Urinary bladder (tissue), 4 donors: ENCODE data around the gene SVIL. TPM values are rescaled to one million over a fixed set of nuclear protein-coding genes. Genes with fewer than 3 reads are reported as not detected.
"Not testable (repeated sequence)": the region's sequence is repeated elsewhere in the genome, so short reads cannot be mapped to it uniquely, and the experiment has no call there.

Experiments used
- DNase-seq: peaks from one replicate; pipeline ENCODE4 v3.0.0-alpha.2; 2015; ENCODE audit errors: extremely low spot score
- H3K27ac ChIP-seq: one replicate; pipeline ENCODE4 v1.5.1; 2013; ENCODE audit warnings: low read depth, mild to moderate bottlenecking, moderate library complexity
- H3K36me3 ChIP-seq: one replicate; pipeline ENCODE4 v1.6.1; 2013; ENCODE audit warnings: mild to moderate bottlenecking, moderate library complexity; ENCODE audit not compliant: insufficient read depth
- H3K4me1 ChIP-seq: one replicate; pipeline ENCODE4 v1.6.1; 2013; ENCODE audit warnings: mild to moderate bottlenecking, moderate library complexity; ENCODE audit not compliant: insufficient read depth
- H3K4me3 ChIP-seq: one replicate; pipeline ENCODE4 v1.5.1; 2013; ENCODE audit warnings: low read depth, low read length
- WGBS: extraction: QIAGEN DNeasy Blood & Tissue Kit; methylation state at CpG from one replicate; pipeline ENCODE4 v1.1.7; 2013; 5-methylcytosine and 5-hydroxymethylcytosine counted together
- polyA plus RNA-seq: library from polyadenylated mRNA; stranded (reverse); fragments of 200-250 nt; gene quantifications from one replicate; pipeline ENCODE4 v1.2.3, GENCODE V29; 2013
- total RNA-seq: library from RNA; depleted of rRNA; stranded (reverse); fragments of >200 nt; gene quantifications from one replicate; pipeline ENCODE4 v1.2.3, GENCODE V29; 2014
- donor health status: healthy with polysubstance abuse.
- donor health status: healthy.

The SVIL gene
- total and polyA plus RNA-seq, 2 donors, result 176 to 552 TPM

DNA sequence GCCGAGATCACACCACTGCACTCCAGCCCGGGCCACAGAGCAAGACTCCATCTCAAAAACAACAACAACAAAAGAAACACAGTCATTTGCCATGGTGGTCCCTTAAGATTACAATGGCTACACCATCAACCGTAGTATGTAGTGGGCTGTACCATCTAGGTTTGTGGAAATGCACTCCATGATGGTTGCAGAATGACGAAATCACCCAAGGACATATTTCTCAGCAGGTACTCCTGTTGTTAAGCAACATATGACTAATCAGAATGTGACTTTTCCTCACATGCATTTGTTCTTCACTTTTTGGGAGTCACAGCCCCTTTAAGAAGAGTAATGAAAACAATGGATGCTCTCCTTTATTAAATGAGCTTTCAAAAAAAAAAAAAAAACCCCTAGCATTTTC lies 11.0 kb downstream of the SVIL start:
- H3K36me3 ChIP-seq, result no peaks in the 10 kb centered on the region
- 91% methylated on average over 4 of the region's 4 CpGs for WGBS
- DNase-seq, result no peak
- H3K4me1 ChIP-seq, result no peaks in the 10 kb centered on the region
- H3K27ac ChIP-seq, result no peak overlapping the region
- no peak overlapping the region for H3K4me3 ChIP-seq

DNA sequence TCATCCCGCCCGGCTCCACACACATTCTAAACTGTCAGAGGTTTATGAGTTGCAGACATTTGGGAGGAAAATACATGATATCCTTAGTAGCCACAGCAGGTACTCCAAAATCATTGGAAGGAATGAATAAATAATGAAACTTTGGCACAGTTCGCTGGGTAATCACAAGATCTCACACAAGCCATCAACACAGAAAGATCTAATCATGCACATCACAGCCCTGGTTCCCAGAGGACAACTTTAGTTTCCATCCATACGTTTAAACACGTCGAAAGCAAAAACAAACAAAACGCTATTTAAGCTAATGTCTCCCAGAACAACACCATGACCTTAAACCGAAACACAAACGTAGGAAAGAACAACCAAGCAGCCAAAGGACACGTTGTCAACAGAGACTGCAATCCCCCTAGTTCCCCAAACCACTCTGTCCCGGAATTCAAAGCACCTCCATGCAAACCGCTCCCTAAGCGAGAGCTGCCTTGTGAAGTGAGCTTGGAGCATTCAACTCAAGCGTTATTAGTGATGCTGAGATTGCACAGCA lies 12.3 kb downstream of the SVIL start:
- Histone ChIP-seq H3K4me1 (no peaks in the 10 kb centered on the region), H3K27ac (no peak overlapping the region), H3K36me3 (no peaks in the 10 kb centered on the region), H3K4me3 (no peak overlapping the region)
- 51% methylated on average over 14 of the region's 14 CpGs for WGBS
- no peak for DNase-seq

DNA sequence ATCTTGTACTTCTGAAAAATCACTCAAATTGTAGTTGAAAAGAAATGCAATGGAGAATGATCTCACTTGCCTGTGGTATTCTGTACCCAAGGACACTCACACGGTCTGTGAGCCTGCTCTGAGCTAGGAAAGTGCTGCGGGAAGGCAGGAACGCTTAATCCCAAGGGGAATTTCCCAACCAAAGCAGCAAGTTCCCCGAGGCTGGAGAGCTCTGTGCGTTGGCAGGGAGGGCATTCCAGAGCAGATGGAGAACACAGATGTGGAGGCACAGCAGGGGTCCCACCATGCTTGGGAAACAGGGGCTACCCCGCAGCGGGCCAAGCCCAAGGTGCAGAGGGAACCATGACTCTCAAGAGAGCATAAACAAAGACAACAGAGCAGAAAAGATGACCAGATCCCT lies 13.6 kb downstream of the SVIL start:
- H3K4me1 ChIP-seq, result no peaks in the 10 kb centered on the region
- DNase-seq, result no peak
- 64% methylated on average over 7 of the region's 7 CpGs for WGBS

GRCh38 chr10:29620112-29620690 lies 14.6 kb downstream of the SVIL start:
- WGBS, result 67% methylated on average over 5 of the region's 5 CpGs
- no peaks in the 10 kb centered on the region for H3K4me1 ChIP-seq
- DNase-seq, result no peak
- H3K36me3 ChIP-seq, result no peaks in the 10 kb centered on the region
- no peak overlapping the region for H3K4me3 ChIP-seq
- H3K27ac ChIP-seq, result no peak overlapping the region

More for the DNA sequence above, 13.6 kb downstream of the SVIL start:
- Histone ChIP-seq H3K27ac (no peak overlapping the region), H3K4me3 (no peak overlapping the region), H3K36me3 (no peaks in the 10 kb centered on the region)

DNA sequence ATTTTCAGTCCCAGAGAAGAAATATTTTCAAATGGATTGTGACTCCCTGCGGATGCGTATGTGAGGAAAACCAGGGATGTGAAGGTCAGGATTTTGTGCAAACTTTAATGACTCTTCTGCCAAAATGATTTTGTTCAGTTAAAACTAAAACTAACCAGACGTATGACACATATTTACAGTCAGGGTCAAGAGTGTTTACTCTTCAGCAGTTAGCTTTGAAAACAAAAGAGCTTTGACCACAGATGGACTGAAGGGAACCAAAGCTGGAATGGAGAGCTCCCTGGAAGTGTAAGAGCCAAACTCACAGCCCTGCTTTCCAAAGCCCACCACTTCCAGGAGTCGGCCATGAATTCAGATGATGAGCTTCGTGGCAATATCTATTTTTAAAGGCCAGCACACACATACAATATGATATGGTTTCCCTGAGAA lies 15.5 kb downstream of the SVIL start:
- WGBS, result 24% methylated on average over 5 of the region's 5 CpGs
- no peak overlapping the region for H3K27ac ChIP-seq
- H3K36me3 ChIP-seq, result no peaks in the 10 kb centered on the region
- no peak overlapping the region for H3K4me3 ChIP-seq
- no peaks in the 10 kb centered on the region for H3K4me1 ChIP-seq
- no peak for DNase-seq

DNA sequence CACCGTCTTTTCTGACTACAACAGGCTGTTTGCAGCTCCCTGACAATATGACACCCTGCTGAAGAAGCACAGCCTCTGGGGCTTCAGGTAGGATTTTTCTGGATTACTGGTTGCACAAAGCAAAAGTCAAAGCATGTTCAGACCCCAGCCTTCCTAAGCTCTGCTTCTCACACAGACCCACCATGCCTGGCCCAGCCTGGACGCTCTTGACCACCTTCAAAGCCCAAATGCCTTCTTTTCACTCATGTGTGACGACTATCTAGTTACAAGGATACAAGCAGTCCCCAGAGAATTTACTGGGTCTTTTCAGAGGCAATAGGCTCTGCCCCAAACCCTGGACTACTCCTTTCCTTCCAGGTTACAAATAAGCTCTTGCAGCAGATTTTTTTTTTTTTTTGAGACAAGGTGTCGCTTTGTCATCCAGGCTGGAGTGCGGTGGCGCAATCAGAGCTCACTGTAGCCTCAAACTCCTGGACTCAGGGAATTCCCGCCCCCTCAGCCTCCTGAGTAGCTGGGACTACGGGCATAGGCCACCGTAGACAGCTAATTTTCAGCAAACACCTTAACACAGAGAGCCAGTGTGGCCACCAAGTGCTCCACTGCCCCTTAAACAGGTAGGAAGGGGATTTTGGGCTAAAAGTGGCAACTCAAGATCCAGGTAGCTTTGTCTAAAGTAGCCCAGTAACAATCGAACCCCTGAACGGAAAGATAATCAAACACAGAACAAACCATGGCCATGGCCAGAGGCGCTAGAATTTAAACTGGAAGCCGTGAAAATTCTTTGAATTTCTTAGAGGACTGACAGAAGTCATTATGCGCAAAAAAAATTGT lies 16.2 kb downstream of the SVIL start:
- H3K4me3 ChIP-seq, result no peak overlapping the region
- no peaks in the 10 kb centered on the region for H3K36me3 ChIP-seq
- no peak for DNase-seq
- 57% methylated on average over 14 of the region's 14 CpGs for WGBS
- no peaks in the 10 kb centered on the region for H3K4me1 ChIP-seq
- no peak overlapping the region for H3K27ac ChIP-seq

GRCh38 chr10:29617880-29618340 lies 16.9 kb downstream of the SVIL start:
- H3K36me3 ChIP-seq, result no peaks in the 10 kb centered on the region
- peak; percentile 78 for DNase-seq
- no peak overlapping the region for H3K27ac ChIP-seq
- H3K4me1 ChIP-seq, result no peaks in the 10 kb centered on the region
- H3K4me3 ChIP-seq, result no peak overlapping the region
- WGBS, result 26% methylated on average over 8 of the region's 8 CpGs

DNA sequence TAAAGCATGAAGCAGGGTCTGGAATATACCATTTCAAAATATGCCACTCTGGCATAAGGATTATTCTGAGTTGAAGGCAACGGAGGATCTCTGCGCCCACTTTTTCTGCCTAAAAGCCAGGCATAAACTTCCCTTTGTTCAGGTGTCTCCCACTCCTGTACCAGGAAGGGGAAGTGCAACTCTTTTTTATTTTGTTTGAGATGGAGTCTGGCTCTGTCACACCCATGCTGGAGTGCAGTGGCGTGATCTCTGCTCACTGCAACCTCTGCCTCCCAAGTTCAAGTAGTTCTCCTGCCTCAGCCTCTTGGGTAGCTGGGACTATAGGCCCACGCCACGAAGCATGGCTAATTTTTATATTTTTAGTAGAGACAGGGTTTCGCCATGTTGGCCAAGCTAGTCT lies 18.2 kb downstream of the SVIL start:
- Histone ChIP-seq H3K4me3 (no peak overlapping the region), H3K27ac (no peak overlapping the region), H3K4me1 (no peaks in the 10 kb centered on the region), H3K36me3 (no peaks in the 10 kb centered on the region)
- DNase-seq, result no peak
- 94% methylated on average over 6 of the region's 6 CpGs for WGBS

DNA sequence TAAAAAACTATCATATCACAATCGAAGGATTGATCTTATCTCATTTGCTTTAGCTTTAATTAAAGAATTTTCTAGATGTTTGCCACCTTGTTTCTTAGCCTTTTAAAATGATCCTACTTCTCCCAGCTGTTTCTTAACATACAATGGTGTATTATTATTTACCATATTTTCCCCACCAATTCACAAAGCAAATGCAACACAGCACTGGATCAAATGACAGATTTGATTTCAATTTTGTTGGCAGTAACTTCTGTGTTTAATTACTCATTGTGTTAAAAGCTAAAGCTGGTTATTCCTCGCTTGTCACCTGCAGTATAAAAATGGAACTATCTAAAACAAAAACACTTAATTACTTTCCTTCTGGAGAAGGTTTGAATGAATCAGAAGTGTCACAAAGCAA lies 19.6 kb downstream of the SVIL start:
- H3K4me1 ChIP-seq, result no peaks in the 10 kb centered on the region
- no peak for DNase-seq
- H3K27ac ChIP-seq, result no peak overlapping the region
- no peak overlapping the region for H3K4me3 ChIP-seq
- 80% methylated on average over 2 of the region's 2 CpGs for WGBS
- no peaks in the 10 kb centered on the region for H3K36me3 ChIP-seq

DNA sequence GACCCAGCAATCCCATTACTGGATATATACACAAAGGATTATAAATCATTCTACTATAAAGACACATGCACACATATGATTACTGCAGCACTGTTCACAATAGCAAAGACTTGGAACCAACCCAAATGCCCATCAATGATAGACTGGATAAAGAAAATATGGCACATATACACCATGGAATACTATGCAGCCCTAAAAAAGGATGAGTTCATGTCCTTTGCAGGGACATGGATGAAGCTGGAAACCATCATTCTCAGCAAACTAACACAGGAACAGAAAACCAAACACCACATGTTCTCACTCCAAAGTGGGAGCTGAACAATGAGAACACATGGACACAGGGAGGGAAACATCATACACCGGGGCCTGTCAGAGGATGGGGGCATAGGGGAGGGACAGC lies 20.5 kb downstream of the SVIL start:
- not testable (repeated sequence) for H3K4me1 ChIP-seq, H3K4me3 ChIP-seq, H3K27ac ChIP-seq, H3K36me3 ChIP-seq, DNase-seq
- 91% methylated on average over 1 of the region's 1 CpG for WGBS

- DNase-seq, result no peak
- 88% methylated on average over 4 of the region's 4 CpGs for WGBS
- H3K4me3 ChIP-seq, result no peak overlapping the region
- no peaks in the 10 kb centered on the region for H3K4me1 ChIP-seq
- H3K27ac ChIP-seq, result no peak overlapping the region
- H3K36me3 ChIP-seq, result no peaks in the 10 kb centered on the region
These were observed 21.0 kb downstream of the SVIL start for GRCh38 chr10:29613791-29614190.

GRCh38 chr10:29613196-29613595 lies 21.6 kb downstream of the SVIL start:
- Histone ChIP-seq H3K36me3 (no peaks in the 10 kb centered on the region), H3K27ac (no peak overlapping the region), H3K4me1 (no peaks in the 10 kb centered on the region), H3K4me3 (no peak overlapping the region)
- DNase-seq, result no peak
- WGBS, result 91% methylated on average over 6 of the region's 6 CpGs

- Histone ChIP-seq H3K36me3 (no peaks in the 10 kb centered on the region), H3K27ac (no peak overlapping the region), H3K4me1 (no peaks in the 10 kb centered on the region), H3K4me3 (no peak overlapping the region)
- 73% methylated on average over 8 of the region's 8 CpGs for WGBS
- no peak for DNase-seq
These were observed 22.1 kb downstream of the SVIL start for GRCh38 chr10:29612657-29613056.

DNA sequence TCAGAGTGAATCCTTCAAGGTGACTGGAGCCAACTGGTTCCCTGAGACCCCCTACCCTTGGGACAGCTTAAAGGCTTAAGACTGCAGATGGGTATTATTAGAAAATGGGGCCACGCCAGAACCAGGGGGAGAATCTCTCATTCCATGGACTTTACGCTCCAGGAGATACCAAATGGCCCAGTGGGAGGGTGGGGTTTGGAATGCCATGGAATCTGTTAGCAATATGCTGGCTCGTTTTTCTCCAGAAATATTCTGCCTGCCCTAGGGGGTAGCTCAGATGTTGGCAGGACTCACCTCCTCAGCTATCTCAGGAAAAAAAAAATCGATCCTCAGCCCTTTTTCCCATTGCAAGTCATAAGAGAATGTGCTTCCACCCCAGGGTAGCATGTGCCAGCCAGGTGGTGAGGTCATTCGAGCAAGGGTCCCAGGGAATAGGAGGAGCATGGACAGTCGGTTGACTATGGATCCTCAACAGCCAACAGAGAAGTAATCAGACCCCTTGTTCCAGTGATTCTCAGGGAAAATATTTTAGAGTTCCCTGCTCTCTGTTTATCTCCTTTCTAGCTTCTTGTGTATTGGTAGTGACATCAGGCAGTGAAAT lies 22.9 kb downstream of the SVIL start:
- no peak overlapping the region for H3K4me3 ChIP-seq
- WGBS, result 68% methylated on average over 6 of the region's 6 CpGs
- H3K4me1 ChIP-seq, result no peaks in the 10 kb centered on the region
- DNase-seq, result no peak
- no peaks in the 10 kb centered on the region for H3K36me3 ChIP-seq
- no peak overlapping the region for H3K27ac ChIP-seq
